ENCODE data around the gene GPR180.

DNA sequence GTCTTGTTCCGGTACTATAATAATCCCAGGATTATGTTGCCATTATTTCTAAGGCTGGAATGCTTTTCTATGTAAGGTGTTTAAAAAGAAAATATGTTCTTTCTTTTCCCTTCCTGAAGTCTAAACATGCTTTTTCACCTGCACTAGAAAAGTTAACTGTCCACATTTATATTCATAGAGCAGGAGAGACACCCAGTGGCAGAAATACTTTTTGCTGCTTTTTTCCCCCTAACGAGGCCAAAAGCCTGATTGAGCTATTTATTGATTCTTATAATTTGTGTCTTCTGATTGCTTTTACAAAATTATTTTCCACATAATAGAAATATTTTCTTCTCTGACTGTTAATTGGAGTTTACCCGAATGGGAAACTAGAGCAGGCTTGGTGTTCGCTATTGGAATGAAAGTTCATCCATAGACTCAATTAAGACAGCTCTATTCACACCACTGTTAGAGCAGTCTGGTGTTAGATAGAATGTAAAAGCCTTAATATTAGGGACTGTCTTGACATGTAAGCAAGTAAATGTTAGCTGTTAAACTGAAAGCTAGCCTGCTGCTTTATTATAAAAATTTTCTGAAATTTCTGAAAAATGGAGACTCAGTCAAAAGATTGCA is 15.8 kb downstream of the GPR180 start:
- no peak for TF ChIP-seq POLR2A (IDR thresholded peaks at IDR 0.05)
- TF ChIP-seq CTCF (IDR thresholded peaks at IDR 0.05): peak in 5 of 6 experiments; percentile 46 to 66 (median 52)
